K562 (cell line): Measurements from ENCODE around the gene ST7. TPM values are rescaled to one million over a fixed set of nuclear protein-coding genes. Genes with fewer than 3 reads are reported as not detected.

Experiments used
- BCL6 ChIP-seq: fragments of 250-450 bp; sonication (Bioruptor Pico); IDR thresholded peaks from 2 replicates; pipeline ENCODE4 v1.4.0; 2020
- BCLAF1 ChIP-seq, 2 experiments: fragments of 450-650 bp in 1 of 2; IDR thresholded peaks; 2 replicates each; pipeline ENCODE4 v1.6.1; 2011 to 2017; ENCODE audit warnings: low read depth in 2 of 2, antibody characterized with exemption in 1 of 2, borderline replicate concordance in 1 of 2, low read length in 1 of 2, mild to moderate bottlenecking in 1 of 2, mixed read lengths in 1 of 2; ENCODE audit not compliant: control insufficient read depth in 1 of 2
- BRF1 ChIP-seq: IDR thresholded peaks from 3 replicates; pipeline ENCODE4 v1.6.1; 2011; ENCODE audit warnings: borderline replicate concordance, mild to moderate bottlenecking; ENCODE audit not compliant: insufficient read length; ENCODE audit errors: extremely low read depth
- HBP1 ChIP-seq: fragments of 450-650 bp; formaldehyde crosslinking; IDR thresholded peaks from 2 replicates; pipeline ENCODE4 v1.4.0; 2022; ENCODE audit warnings: missing genetic modification characterization
- JUND ChIP-seq, 2 experiments: IDR thresholded peaks; 2 replicates in 1 of 2; 3 replicates in 1 of 2; pipeline ENCODE4 v1.6.1; 2011; ENCODE audit warnings: borderline replicate concordance in 2 of 2, low read depth in 2 of 2, low read length in 2 of 2, improper control_type of control experiment in 1 of 2, missing biosample characterization in 1 of 2, missing genetic modification characterization in 1 of 2, missing genetic modification reagents in 1 of 2
- KAT7 ChIP-seq: sonication (generic); formaldehyde crosslinking; IDR thresholded peaks from 2 replicates; pipeline ENCODE4 v1.8.0; 2022; ENCODE audit warnings: missing genetic modification reagents, mild to moderate bottlenecking, borderline replicate concordance
- NCOA6 ChIP-seq: fragments of 450-650 bp; IDR thresholded peaks from 2 replicates; pipeline ENCODE4 v1.6.1; 2017; ENCODE audit warnings: mild to moderate bottlenecking
- PRMT5 ChIP-seq: sonication (generic); formaldehyde crosslinking; IDR thresholded peaks from 2 replicates; pipeline ENCODE4 v1.5.0; 2020; ENCODE audit warnings: missing genetic modification reagents
- RCOR1 ChIP-seq, 2 experiments: IDR thresholded peaks; 2 replicates each; pipeline ENCODE4 v1.6.1; 2012; ENCODE audit warnings: low read depth in 2 of 2, low read length in 2 of 2, borderline replicate concordance in 1 of 2, improper control_type of control experiment in 1 of 2
- SETDB1 ChIP-seq: IDR thresholded peaks from one replicate; pipeline ENCODE4 v1.6.1; 2012; ENCODE audit warnings: low read length, control low read depth, inconsistent platforms
- SRSF9 ChIP-seq: fragments of 200-400 bp; formaldehyde crosslinking; IDR thresholded peaks from 2 replicates; pipeline ENCODE4 v1.6.1; 2017; ENCODE audit warnings: low read depth, low read length, borderline replicate concordance
- STAG1 ChIP-seq: sonication (generic); formaldehyde crosslinking; IDR thresholded peaks from 2 replicates; pipeline ENCODE4 v1.5.0; 2020; ENCODE audit warnings: missing genetic modification reagents, borderline replicate concordance
- ZHX1 ChIP-seq: fragments of 150-350 bp; conservative IDR thresholded peaks from 2 replicates; pipeline ENCODE4 v1.6.1; 2014; ENCODE audit warnings: low read length
- ZNF398 ChIP-seq: fragments of 250-450 bp; sonication (Bioruptor Pico); IDR thresholded peaks from 2 replicates; pipeline ENCODE4 v1.8.0; 2021; ENCODE audit warnings: moderate library complexity, mild to moderate bottlenecking, inconsistent platforms
- ZNF696 ChIP-seq: fragments of 250-450 bp; sonication (Bioruptor Pico); conservative IDR thresholded peaks from 2 replicates; pipeline ENCODE4 v1.4.0; 2020; ENCODE audit warnings: mild to moderate bottlenecking, moderate library complexity
- polyA plus RNA-seq, 8 experiments: library from polyadenylated mRNA; depleted of rRNA in 4 of 8; stranded (reverse) in 5 of 8; unstranded in 3 of 8; fragments of >200 nt; fragmentation: Nextera tagmentation in 2 of 8; fragmentation: Illumina TruSeq in 1 of 8; extraction: Ambion mirVana in 2 of 8; extraction: Trizol in 1 of 8; gene quantifications; 2 replicates each; pipeline versions ENCODE4 v1.2.1 to v1.2.3, GENCODE V29; 2011 to 2014; ENCODE audit warnings: inconsistent platforms in 1 of 8, missing spikeins in 1 of 8
- total RNA-seq, 7 experiments: library from RNA; depleted of rRNA in 6 of 7; stranded (reverse); fragments of >200 nt in 6 of 7; fragmentation: Illumina TruSeq in 2 of 7; extraction: Trizol in 2 of 7; gene quantifications; 2 replicates each; pipeline versions ENCODE4 v1.2.1 to v1.2.3, GENCODE V29; 2011 to 2021; ENCODE audit warnings: low replicate concordance in 1 of 7

Gene ST7
- total and polyA plus RNA-seq, 9 of the 15 experiments (the other 6 are each of a cell fraction or from before 2014, with no cell fraction given), result 23.9 to 56.3 (median 36.9) TPM

- TF ChIP-seq NCOA6 (no peak), ZNF696 (CRISPR knock-in tag) (no peak), ZHX1 (0 out of 2 replicates have a peak, but pooled peaks have one; percentile 40), SETDB1 (no peak), JUND (IDR thresholded peaks at IDR 0.05; ENCODE audit: borderline replicate concordance, low read depth, low read length) (peak; percentile 13; the same call in 1 of the 2 replicates), JUND (tag; IDR thresholded peaks at IDR 0.05; ENCODE audit: borderline replicate concordance, low read depth, low read length) (no peak; the same call in 2 of the 3 replicates), SRSF9 (no peak), ZNF398 (CRISPR knock-in tag) (no peak), RCOR1 (IDR thresholded peaks at IDR 0.05; ENCODE audit: borderline replicate concordance in 1 of 2, low read depth in 2 of 2, low read length in 2 of 2) (peak; percentile 8 to 82; a peak in 3 of 4 replicates), PRMT5 (CRISPR knock-in tag) (no peak), HBP1 (no peak), STAG1 (CRISPR knock-in tag) (no peak), BCLAF1 (IDR thresholded peaks at IDR 0.05; ENCODE audit: borderline replicate concordance in 1 of 2, control insufficient read depth in 1 of 2, low read depth in 2 of 2, low read length in 1 of 2) (no peak), BRF1 (no peak), BCL6 (CRISPR knock-in tag) (no peak), KAT7 (peak; percentile 43; the same call in 1 of the 2 replicates)
Measured at GRCh38 chr7:116952635-116953371, 498 bp upstream of the ST7 start (continued).
